OCI-M2 (cell line): Measurements from ENCODE around the gene CASP10.
A peak's percentile ranks its signal among the peaks of the same experiment; 100 is the strongest.
"Not testable (repeated sequence)": the region's sequence is repeated elsewhere in the genome, so short reads cannot be mapped to it uniquely, and the experiment has no call there.

Experiments used
- DNase-seq: peaks from one replicate; lab custom pipeline; 2025; ENCODE audit not compliant: unreplicated experiment; lab: John Stamatoyannopoulos, UW

CASP10 gene

DNA sequence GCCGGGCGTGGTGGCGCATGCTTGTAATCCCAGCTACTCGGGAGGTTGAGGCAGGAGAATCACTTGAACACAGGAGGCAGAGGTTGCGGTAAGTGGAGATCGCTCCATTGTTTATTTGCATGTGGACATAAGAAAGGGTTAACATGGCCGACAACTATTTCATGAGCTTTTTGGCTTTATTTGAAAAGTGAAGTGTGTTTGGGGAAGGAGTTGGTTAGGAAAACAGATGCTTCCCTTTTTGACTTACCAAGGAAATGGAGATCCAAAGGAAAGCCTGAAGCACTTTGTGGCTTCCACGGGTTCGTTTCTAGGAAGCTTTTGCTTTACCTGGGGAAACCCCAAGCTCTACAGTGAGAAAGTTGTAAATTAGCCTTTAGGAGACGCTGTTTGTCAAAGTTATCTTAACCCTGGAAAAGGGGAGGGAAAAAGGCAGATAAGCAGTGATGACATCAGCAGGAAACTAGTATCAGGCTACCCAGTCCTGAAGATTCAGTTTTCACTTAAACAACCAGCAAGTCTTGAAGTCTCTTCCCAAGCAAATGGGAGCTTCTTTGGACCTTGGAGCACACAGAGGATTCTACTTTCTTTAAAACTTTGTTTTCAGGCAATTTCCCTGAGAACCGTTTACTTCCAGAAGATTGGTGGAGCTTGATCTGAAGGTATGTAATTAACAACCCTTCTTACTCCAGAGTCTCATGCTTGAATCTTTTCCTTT, at the start of gene CASP10:
CASP10 (plus strand) TSS at position 492 of the 715 bp plus-strand sequence. CDS start 2,637 bp downstream, outside the sequence.
- DNase-seq: peak; percentile 68

DNA sequence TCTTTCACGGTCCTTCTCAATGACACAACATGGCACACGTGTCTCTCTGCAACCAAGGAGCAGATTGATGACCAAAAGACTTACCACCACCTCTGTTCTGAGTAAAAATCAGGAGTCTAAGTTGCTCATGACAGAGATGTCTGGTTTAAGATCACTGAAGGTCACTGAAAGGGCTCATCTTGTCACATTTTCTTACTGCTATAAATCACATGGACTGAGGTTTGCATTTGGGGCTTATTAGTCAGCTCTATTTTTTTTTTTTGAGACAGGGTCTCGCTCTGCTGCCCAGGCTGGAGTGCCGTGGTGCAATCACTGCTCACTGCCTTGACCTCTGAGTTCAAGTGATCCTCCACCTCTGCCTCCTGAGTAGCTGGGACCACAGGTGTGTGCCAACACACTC, 47.6 kb upstream of the CASP10 start:
- no peak for DNase-seq

GRCh38 chr2:201136889-201137321, 46.0 kb upstream of the CASP10 start:
- DNase-seq: no peak

DNA sequence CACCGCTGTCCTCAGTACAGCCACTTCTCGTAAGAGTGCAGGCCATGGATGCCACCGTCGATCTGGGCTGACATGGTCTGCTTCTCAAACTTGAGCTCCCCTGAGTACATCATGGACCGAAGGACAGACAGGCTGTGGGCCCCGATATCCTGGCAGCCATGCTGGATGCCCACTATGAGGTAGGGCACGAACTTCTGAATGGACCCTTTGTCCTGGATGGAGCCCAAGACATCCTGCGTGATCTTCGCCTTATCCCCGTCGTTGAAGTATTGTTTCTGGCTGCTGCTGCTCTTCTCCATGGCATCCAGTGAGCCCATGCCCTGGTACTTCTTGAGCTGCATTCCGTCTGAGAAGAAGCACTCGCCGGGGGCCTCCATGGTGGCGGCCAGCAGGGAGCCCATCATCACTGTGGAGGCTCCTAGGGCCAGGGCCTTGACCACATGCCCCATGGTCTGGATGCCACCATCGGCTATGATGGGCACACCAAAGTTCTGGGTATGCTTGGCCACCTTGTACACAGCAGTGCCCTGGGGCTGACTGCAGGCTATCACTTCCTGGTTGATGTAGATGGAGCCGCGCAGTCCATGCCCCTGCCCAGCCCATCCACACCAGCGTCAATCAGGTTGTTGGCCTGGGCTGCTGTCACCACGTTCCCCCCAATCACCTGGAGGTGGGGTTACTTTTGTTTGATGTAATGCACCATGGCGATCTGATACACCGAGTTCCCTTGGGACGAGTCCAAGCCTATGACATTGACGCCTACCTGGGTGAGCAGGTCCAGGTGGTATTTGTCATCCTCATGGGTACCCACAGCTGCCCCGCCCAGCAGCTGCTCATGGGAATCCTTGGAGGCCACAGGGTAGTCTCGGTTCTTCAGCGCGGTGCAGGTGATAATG, 45.2 kb upstream of the CASP10 start:
- no peak for DNase-seq

- DNase-seq: no peak
These were observed 44.5 kb upstream of the CASP10 start for GRCh38 chr2:201138401-201138970.

DNA sequence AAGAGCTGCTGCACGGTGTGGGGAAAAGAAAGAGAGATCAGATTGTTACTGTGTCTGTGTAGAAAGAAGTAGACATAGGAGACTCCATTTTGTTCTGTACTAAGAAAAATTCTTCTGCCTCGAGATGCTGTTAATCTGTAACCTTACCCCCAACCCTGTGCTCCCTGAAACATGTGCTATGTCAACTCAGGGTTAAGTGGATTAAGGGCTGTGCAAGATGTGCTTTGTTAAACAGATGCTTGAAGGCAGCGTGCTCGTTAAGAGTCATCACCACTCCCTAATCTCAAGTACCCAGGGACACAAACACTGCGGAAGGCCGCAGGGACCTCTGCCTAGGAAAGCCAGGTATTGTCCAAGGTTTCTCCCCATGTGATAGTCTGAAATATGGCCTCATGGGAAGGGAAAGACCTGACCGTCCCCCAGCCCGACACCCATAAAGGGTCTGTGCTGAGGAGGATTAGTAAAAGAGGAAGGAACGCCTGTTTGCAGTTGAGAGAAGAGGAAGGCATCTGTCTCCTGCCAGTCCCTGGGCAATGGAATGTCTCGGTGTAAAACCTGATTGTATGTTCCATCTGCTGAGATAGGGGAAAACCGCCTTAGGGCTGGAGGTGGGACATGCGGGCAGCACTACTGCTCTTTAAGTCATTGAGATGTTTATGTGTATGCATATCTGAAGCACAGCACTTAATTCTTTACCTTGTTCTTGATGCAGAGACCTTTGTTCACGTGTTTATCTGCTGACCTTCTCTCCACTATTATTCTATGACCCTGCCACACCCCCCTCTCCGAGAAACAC, 43.8 kb upstream of the CASP10 start:
- not testable (repeated sequence) for DNase-seq

DNA sequence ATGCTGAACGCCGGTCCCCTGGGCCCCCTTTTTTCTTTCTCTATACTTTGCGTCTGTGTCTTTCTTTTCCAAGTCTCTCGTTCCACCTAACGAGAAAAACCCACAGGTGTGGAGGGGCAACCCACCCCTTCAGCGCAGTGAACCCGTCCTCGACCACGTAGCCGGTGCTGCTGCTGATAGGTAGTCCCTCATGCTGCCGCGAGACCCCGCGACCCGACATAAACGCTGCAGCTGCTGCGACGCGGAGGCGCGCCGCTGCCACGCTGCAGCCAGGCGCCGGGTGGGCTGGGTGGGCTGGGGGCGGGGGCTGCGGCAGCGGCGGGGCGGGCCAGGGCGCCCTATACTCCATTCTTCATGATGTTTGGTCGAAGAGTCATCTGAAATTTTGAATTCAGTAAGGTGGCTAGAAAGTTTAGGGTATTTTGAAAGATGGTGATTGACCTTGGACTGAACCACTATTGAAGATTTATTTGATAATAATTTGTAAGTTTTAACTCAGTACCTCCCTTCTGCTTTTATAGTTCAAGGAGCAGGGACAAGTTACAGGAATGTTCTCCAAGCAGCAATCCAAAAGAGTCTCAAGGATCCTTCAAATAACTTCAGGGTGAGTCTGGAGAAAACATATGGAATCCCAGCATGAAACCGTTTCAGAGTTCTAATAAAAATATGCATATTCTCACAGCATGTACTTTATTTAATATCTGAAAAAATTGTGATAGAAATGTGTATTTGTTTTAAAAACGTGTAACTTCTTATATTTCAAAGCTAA, 42.9 kb upstream of the CASP10 start:
- DNase-seq: no peak

DNA sequence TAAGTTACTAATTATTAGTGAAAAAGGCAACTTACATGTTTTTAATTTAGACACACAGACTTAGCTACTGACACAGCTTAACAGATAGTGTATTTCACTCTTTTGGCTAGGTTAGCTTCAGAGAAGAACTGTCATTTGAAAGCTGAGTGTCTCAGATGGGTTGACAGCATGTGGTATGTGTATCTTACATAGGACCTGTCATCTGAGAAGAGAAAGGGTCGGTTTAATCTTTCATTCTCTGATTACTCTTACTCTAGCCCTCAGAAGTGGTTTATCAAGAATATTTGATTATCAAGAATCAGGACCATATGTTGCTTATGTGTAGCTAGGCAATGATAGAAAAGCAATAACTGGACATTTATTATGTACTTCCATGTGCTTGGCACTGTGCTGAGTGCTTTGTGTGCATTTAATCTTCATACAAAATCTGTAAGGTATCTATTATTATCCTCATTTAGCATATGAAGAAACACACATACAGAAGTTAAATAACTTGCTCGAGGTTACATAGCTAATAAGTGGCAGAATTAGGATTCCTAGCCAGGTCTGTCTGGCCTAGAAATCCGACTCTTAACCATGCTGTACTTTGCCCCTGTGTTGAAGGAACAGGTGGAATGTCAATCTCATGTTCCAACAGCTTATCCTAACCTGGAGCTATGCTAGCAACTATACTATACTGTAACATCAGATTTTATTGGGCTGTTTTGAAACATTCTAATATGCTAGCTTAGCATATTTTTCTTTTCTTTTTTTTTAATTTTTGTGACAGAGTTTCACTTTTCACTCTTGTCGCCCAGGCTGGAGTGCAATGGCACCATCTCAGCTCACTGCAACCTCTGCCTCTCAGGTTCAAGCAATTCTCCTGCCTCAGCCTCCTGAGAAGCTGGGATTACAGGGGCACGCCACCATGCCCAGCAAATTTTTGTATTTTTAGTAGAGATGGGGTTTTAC, 38.6 kb upstream of the CASP10 start:
- DNase-seq: no peak

GRCh38 chr2:201148434-201148990, 34.4 kb upstream of the CASP10 start:
- DNase-seq: no peak

DNA sequence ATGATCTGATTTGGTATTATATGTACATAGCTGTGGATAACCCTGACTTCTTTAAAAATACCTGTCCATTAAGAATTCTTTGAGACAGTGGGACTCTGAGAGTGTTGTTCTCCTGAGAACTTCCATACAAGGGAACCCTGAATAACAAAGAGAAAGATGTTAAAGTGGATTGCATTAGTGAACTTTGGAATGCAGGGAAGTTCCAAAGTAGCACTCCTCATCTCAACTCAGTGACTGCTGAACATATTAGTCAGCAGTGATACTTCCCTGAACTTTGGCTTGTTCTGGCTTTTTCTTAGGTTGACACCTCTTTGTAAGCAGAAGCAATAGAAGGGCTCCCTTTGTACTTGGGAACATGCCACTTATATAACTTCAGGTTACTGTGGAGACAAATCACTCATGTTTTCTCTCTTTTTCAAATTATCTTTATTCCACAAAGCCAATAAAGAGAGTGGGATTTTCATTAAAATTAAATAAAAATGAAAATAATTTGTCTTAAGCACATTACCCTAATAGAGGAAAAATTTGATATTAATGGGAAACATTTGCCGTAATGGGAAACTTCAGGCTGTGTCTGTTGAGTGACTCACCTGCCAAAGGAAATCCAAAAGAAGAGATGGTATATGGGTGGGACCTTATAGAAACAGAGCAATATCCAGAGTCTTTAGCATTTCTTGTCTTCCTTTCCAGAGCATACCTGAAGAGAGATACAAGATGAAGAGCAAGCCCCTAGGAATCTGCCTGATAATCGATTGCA, 33.7 kb upstream of the CASP10 start:
- no peak for DNase-seq

DNA sequence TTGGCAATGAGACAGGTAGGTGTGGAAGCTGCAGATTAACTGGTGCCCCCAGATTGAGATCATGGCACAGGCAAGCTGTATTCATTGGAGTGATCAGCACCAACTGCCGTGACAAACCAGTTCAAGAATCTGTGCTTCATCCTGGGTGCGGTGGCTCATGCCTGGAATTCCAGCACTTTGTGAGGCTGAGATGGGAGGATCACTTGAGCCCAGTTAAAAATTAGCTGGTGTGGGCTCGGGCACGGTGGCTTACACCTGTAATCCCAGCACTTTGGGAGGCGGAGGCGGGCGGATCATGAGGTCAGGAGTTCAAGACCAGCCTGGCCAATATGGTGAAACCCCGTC, 33.1 kb upstream of the CASP10 start:
- DNase-seq: not testable (repeated sequence)

- DNase-seq: no peak
These were observed 32.4 kb upstream of the CASP10 start for GRCh38 chr2:201150454-201151020.

- DNase-seq: no peak
These were observed 31.6 kb upstream of the CASP10 start for GRCh38 chr2:201151127-201151981.

DNA sequence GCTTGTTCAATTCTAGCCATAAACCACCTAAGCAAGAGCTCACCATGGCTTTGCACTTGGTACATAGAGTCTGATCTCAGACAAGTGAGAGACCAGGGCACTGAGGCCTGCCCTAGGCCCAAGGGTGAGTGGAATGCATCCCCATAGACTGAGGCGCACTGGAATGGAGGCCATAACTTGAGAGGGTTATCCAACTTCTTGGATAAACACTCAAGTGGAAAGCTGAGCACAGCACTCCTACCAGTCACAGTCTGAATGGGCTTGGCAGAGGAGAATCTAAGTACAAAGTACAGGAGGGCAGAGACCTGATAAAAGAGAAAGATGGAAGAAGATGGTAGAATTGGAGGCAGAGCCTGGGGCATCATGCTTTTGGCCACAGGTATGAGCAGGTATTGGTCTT, 30.4 kb upstream of the CASP10 start:
- DNase-seq: no peak

DNA sequence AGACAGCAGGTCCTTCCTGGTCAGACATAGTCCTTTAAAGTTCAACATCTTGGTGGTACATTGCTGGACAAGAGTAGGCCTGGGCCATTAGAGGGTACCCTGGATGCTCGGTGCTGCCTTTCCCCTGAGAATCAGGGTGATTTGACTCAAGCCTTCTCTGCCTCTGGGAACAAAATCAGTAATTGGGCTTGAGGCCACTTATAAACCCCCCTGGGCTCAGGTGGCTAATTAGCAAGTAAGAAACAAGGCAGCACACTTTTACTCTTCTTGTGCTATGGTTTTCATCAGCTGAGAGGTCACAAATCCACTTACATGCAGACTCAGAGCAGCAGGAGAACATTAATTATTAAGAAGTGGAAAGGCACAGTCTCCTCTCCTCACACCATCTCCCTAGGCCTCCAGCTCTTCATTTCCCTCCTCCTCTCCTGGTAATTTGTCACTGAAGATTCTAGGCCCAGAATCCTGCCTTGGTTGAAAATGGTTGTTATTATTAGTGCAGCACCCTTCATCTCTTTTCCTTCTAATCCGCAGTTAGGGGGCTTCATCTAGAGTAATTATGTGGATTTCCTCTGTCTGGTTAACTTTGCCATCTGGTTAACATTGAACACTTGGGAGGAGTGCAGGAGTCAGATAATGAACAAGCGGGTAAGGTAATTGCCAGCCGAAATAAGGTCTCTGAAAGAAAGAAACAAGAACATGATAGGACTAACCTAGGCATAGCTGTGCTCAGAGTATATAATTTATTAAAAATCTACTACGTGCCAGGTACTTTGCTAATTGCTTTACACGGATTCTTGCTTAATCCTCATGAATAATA, 29.7 kb upstream of the CASP10 start:
- no peak for DNase-seq
